D721Med (cell line): Measurements from ENCODE around the gene PGAP3.

Experiments
- DNase-seq: peaks from one replicate; pipeline ENCODE4 v3.0.0; 2011; ENCODE audit warnings: low spot score; ENCODE audit not compliant: insufficient read length
- FAIRE-seq: peaks from 2 replicates; lab custom pipeline; 2011; peaks lifted over from hg19 to GRCh38; lab: Jason Lieb, UNC
- CTCF ChIP-seq: IDR thresholded peaks from 2 replicates; pipeline ENCODE4 v1.5.1; 2012; ENCODE audit warnings: mild to moderate bottlenecking, control low read depth; ENCODE audit not compliant: insufficient read depth; ENCODE audit errors: missing control alignments

Gene PGAP3

GRCh38 chr17:39687101-39687545 is 734 bp downstream of the PGAP3 start:
- DNase-seq = no peak
- FAIRE-seq = no peak
- no peak for TF ChIP-seq CTCF

GRCh38 chr17:39684369-39685192 is 3.3 kb downstream of the PGAP3 start:
- FAIRE-seq = no peak
- no peak for TF ChIP-seq CTCF

GRCh38 chr17:39683295-39683939 is 4.4 kb downstream of the PGAP3 start:
- FAIRE-seq = no peak

More at GRCh38 chr17:39684369-39685192, 3.3 kb downstream of the PGAP3 start:
- DNase-seq = no peak

GRCh38 chr17:39679521-39680192 is 8.2 kb downstream of the PGAP3 start:
- no peak for TF ChIP-seq CTCF
- FAIRE-seq (no peak), DNase-seq (no peak)

More at GRCh38 chr17:39683295-39683939, 4.4 kb downstream of the PGAP3 start:
- no peak for DNase-seq
- no peak for TF ChIP-seq CTCF

GRCh38 chr17:39678340-39679116 is 9.3 kb downstream of the PGAP3 start:
- TF ChIP-seq CTCF = no peak
- no peak for FAIRE-seq
- DNase-seq = no peak

GRCh38 chr17:39677542-39678339 is 10.1 kb downstream of the PGAP3 start:
- FAIRE-seq (no peak), DNase-seq (no peak)
- no peak for TF ChIP-seq CTCF
